ENCODE data around the gene MNAT1. TPM values are rescaled to one million over a fixed set of nuclear protein-coding genes. Genes with fewer than 3 reads are reported as not detected.

MNAT1 gene
- total RNA-seq, 4 donors from 2014 or later = 4.2 to 30.3 (median 17.8) TPM

GRCh38 chr14:60838601-60839000 lies 104.0 kb downstream of the MNAT1 start:
- 98% methylated on average over 5 of the region's 5 CpGs; no CpG with 5 or more reads in 1 of the 2 donors for WGBS, 2 donors (ENCODE audit: low coverage in 1 of 2)
- DNase-seq = no peak
- Histone ChIP-seq H3K27me3 (no peaks in the 10 kb centered on the region), H3K27ac (no peak overlapping the region), H3K9me3 (no peaks in the 10 kb centered on the region), H3K36me3 (no peaks in the 10 kb centered on the region), H3K4me3 (no peak overlapping the region), H3K4me1 (no peaks in the 10 kb centered on the region)
- TF ChIP-seq EP300 (IDR thresholded peaks at IDR 0.05; ENCODE audit: low read depth) (no peak), POLR2A (IDR thresholded peaks at IDR 0.05) (no peak), CTCF (IDR thresholded peaks at IDR 0.05) (no peak), POLR2AphosphoS5 (IDR thresholded peaks at IDR 0.05) (no peak)
- in situ Hi-C loops (cut with MboI; ENCODE audit: low pct_ligation_motif_present in 1 of 4, low pct_unique_long_range_greater_than_20kb in 1 of 4, low sequenced_read_pairs in 3 of 4) = no loop called here
- intact Hi-C loops (cut with DNase I; ENCODE audit: low total_unique reads) = no loop called here

- Histone ChIP-seq H3K4me1 (no peaks in the 10 kb centered on the region), H3K9me3 (no peaks in the 10 kb centered on the region), H3K27me3 (no peaks in the 10 kb centered on the region), H3K36me3 (no peaks in the 10 kb centered on the region), H3K27ac (no peak overlapping the region), H3K4me3 (no peak overlapping the region)
- intact Hi-C loops (cut with DNase I; ENCODE audit: low total_unique reads) (no loop called here), in situ Hi-C loops (cut with MboI; ENCODE audit: low pct_ligation_motif_present in 1 of 4, low pct_unique_long_range_greater_than_20kb in 1 of 4, low sequenced_read_pairs in 3 of 4) (no loop called here)
- no peak for DNase-seq
- TF ChIP-seq POLR2A (IDR thresholded peaks at IDR 0.05) = no peak
- TF ChIP-seq EP300 (IDR thresholded peaks at IDR 0.05; ENCODE audit: low read depth) = no peak
- no peak for TF ChIP-seq POLR2AphosphoS5 (IDR thresholded peaks at IDR 0.05)
- TF ChIP-seq CTCF (IDR thresholded peaks at IDR 0.05) = no peak
- 73% methylated on average over 2 of the region's 2 CpGs; no CpG with 5 or more reads in 1 of the 2 donors for WGBS, 2 donors (ENCODE audit: low coverage in 1 of 2)
These were observed 104.5 kb downstream of the MNAT1 start for GRCh38 chr14:60839057-60839456.

- no peak for TF ChIP-seq EP300 (IDR thresholded peaks at IDR 0.05; ENCODE audit: low read depth)
- no peak for TF ChIP-seq CTCF (IDR thresholded peaks at IDR 0.05)
- TF ChIP-seq POLR2AphosphoS5 (IDR thresholded peaks at IDR 0.05) = no peak
- no peak for TF ChIP-seq POLR2A (IDR thresholded peaks at IDR 0.05)
- no peak overlapping the region for H3K27ac ChIP-seq
- WGBS, 2 donors (ENCODE audit: low coverage in 1 of 2) = 99 to 100% methylated on average over 3 to 11 of the region's 11 CpGs
- no peak for DNase-seq
- no peaks in the 10 kb centered on the region for H3K27me3 ChIP-seq
- intact Hi-C loops (cut with DNase I; ENCODE audit: low total_unique reads) = no loop called here
- no peaks in the 10 kb centered on the region for H3K36me3 ChIP-seq
- in situ Hi-C loops (cut with MboI; ENCODE audit: low pct_ligation_motif_present in 1 of 4, low pct_unique_long_range_greater_than_20kb in 1 of 4, low sequenced_read_pairs in 3 of 4) = no loop called here
- no peaks in the 10 kb centered on the region for H3K9me3 ChIP-seq
- no peaks in the 10 kb centered on the region for H3K4me1 ChIP-seq
- no peak overlapping the region for H3K4me3 ChIP-seq
These were observed 105.1 kb downstream of the MNAT1 start for GRCh38 chr14:60839657-60840056.

- no peaks in the 10 kb centered on the region for H3K9me3 ChIP-seq
- no peaks in the 10 kb centered on the region for H3K27me3 ChIP-seq
- H3K36me3 ChIP-seq = no peaks in the 10 kb centered on the region
- WGBS, 2 donors (ENCODE audit: low coverage in 1 of 2) = 91 to 100% methylated on average over 1 of the region's 1 CpG
- TF ChIP-seq POLR2A (IDR thresholded peaks at IDR 0.05) = no peak
- no peak for TF ChIP-seq POLR2AphosphoS5 (IDR thresholded peaks at IDR 0.05)
- no peak for TF ChIP-seq EP300 (IDR thresholded peaks at IDR 0.05; ENCODE audit: low read depth)
- no peak for TF ChIP-seq CTCF (IDR thresholded peaks at IDR 0.05)
- in situ Hi-C loops (cut with MboI; ENCODE audit: low pct_ligation_motif_present in 1 of 4, low pct_unique_long_range_greater_than_20kb in 1 of 4, low sequenced_read_pairs in 3 of 4) = no loop called here
- no peak overlapping the region for H3K4me3 ChIP-seq
- H3K27ac ChIP-seq = no peak overlapping the region
- no peaks in the 10 kb centered on the region for H3K4me1 ChIP-seq
- intact Hi-C loops (cut with DNase I; ENCODE audit: low total_unique reads) = no loop called here
- no peak for DNase-seq
These were observed 105.8 kb downstream of the MNAT1 start for GRCh38 chr14:60840313-60840712.

Measured in transverse colon (tissue), 4 donors.